SK-N-SH (cell line): ENCODE data around the gene ZNF559. TPM values are rescaled to one million over a fixed set of nuclear protein-coding genes. Genes with fewer than 3 reads are reported as not detected.

Source experiments
- CTCF ChIA-PET: fragments of 300-600, 350-600 bp; formaldehyde crosslinking; extraction: SDS; loops from one replicate; lab custom pipeline; 2021; lab: Yijun Ruan, JAX
- POLR2A ChIA-PET: fragments of 350-600 bp; sonication (Branson Sonifier 250); formaldehyde crosslinking; extraction: SDS; loops from one replicate; lab custom pipeline; 2020; ENCODE audit warnings: antibody characterized with exemption, inconsistent platforms; lab: Yijun Ruan, JAX
- DNase-seq: peaks from one replicate; pipeline ENCODE4 v3.0.0; 2012
- H2AFZ ChIP-seq: fragments of 200-600 bp; sonication (generic); 2 replicates; pipeline ENCODE4 v1.8.1; 2016; ENCODE audit warnings: antibody characterized with exemption, mild to moderate bottlenecking, low read depth
- H3F3A ChIP-seq: fragments of 200-600 bp; sonication (generic); replicated peaks from 2 replicates; pipeline ENCODE3; 2016; ENCODE audit warnings: antibody characterized with exemption, mild to moderate bottlenecking; ENCODE audit not compliant: insufficient read depth
- H3K27ac ChIP-seq, 2 experiments: fragments of 200-500 bp in 1 of 2; fragments of 200-600 bp in 1 of 2; sonication (Bioruptor generic) in 1 of 2; sonication (generic), shearing (Covaris generic) in 1 of 2; 2 replicates each; pipeline versions ENCODE4 v1.5.1 to v1.6.1; 2014 to 2016; ENCODE audit warnings: low read depth in 2 of 2, inconsistent platforms in 1 of 2, low read length in 1 of 2, mild to moderate bottlenecking in 1 of 2, mixed read lengths in 1 of 2
- H3K27me3 ChIP-seq: fragments of 200-600 bp; sonication (generic), shearing (Covaris generic); 2 replicates; pipeline ENCODE4 v1.6.1; 2016; ENCODE audit warnings: mixed run types; ENCODE audit not compliant: insufficient read depth
- H3K36me3 ChIP-seq, 2 experiments: fragments of 200-500 bp in 1 of 2; fragments of 200-600 bp in 1 of 2; sonication (Bioruptor generic) in 1 of 2; sonication (generic) in 1 of 2; replicated peaks in 1 of 2; 2 replicates each; pipeline versions ENCODE3 to v1.5.1; 2014 to 2016; ENCODE audit warnings: low read length in 1 of 2, mild to moderate bottlenecking in 1 of 2; ENCODE audit not compliant: insufficient read depth in 2 of 2, control insufficient read depth in 1 of 2
- H3K4me1 ChIP-seq, 2 experiments: fragments of 200-500 bp in 1 of 2; fragments of 200-600 bp in 1 of 2; sonication (Bioruptor generic) in 1 of 2; sonication (generic), shearing (Covaris generic) in 1 of 2; 2 replicates each; pipeline versions ENCODE4 v1.5.1 to v1.6.1; 2014 to 2016; ENCODE audit warnings: low read depth in 1 of 2, low read length in 1 of 2, mixed run types in 1 of 2; ENCODE audit not compliant: insufficient read depth in 2 of 2, control insufficient read depth in 1 of 2
- H3K4me2 ChIP-seq: fragments of 200-600 bp; sonication (generic), shearing (Covaris generic); 2 replicates; pipeline ENCODE4 v1.6.1; 2017; ENCODE audit warnings: mixed run types
- H3K4me3 ChIP-seq, 2 experiments: fragments of 200-500 bp in 1 of 2; fragments of 200-600 bp in 1 of 2; sonication (Bioruptor generic) in 1 of 2; sonication (generic), shearing (Covaris generic) in 1 of 2; 2 replicates each; pipeline versions ENCODE4 v1.5.1 to v1.8.1; 2014 to 2016; ENCODE audit warnings: low read depth in 2 of 2, inconsistent platforms in 1 of 2, low read length in 1 of 2, mild to moderate bottlenecking in 1 of 2, mixed read lengths in 1 of 2, moderate library complexity in 1 of 2
- H3K79me2 ChIP-seq: fragments of 200-600 bp; sonication (generic); 2 replicates; pipeline ENCODE4 v1.8.1; 2017; ENCODE audit warnings: mild to moderate bottlenecking; ENCODE audit not compliant: insufficient read depth
- H3K9ac ChIP-seq: fragments of 200-600 bp; sonication (generic); 2 replicates; pipeline ENCODE4 v1.6.1; 2017; ENCODE audit warnings: mixed run types
- H3K9me2 ChIP-seq: fragments of 200-600 bp; sonication (generic); 2 replicates; pipeline ENCODE4 v1.6.1; 2017; ENCODE audit warnings: mixed run types
- H3K9me3 ChIP-seq: fragments of 200-600 bp; sonication (generic); 2 replicates; pipeline ENCODE4 v1.6.1; 2017; ENCODE audit warnings: mixed run types, mild to moderate bottlenecking, moderate library complexity
- H4K20me1 ChIP-seq: fragments of 200-600 bp; sonication (generic); 2 replicates; pipeline ENCODE4 v1.6.1; 2017; ENCODE audit warnings: mild to moderate bottlenecking, mixed run types; ENCODE audit not compliant: insufficient read depth
- CHD2 ChIP-seq: fragments of 150-350 bp; IDR thresholded peaks from 2 replicates; pipeline ENCODE4 v1.6.1; 2018; ENCODE audit warnings: low read length; ENCODE audit not compliant: partially characterized antibody
- ELF1 ChIP-seq: IDR thresholded peaks from 2 replicates; pipeline ENCODE4 v1.4.0; 2012
- EP300 ChIP-seq, 2 experiments: IDR thresholded peaks; 2 replicates each; pipeline versions ENCODE4 v1.4.0 to v1.6.1; 2012; ENCODE audit warnings: borderline replicate concordance in 1 of 2, low read depth in 1 of 2, low read length in 1 of 2
- EZH2phosphoT487 ChIP-seq: fragments of 200-600 bp; sonication (generic); IDR thresholded peaks from 2 replicates; pipeline ENCODE4 v1.6.1; 2017; ENCODE audit warnings: low read depth, mixed run types, mild to moderate bottlenecking, antibody characterized with exemption, moderate library complexity, borderline replicate concordance
- FOXM1 ChIP-seq: IDR thresholded peaks from 2 replicates; pipeline ENCODE4 v1.4.0; 2012; ENCODE audit warnings: low read depth, mild to moderate bottlenecking
- GATA2 ChIP-seq: sonication (generic); formaldehyde crosslinking; IDR thresholded peaks from 2 replicates; pipeline ENCODE4 v1.5.0; 2020; ENCODE audit warnings: mild to moderate bottlenecking, missing genetic modification reagents
- JUND ChIP-seq: IDR thresholded peaks from 2 replicates; pipeline ENCODE4 v1.4.0; 2012
- POLR2AphosphoS5 ChIP-seq: IDR thresholded peaks from 2 replicates; pipeline ENCODE4 v1.6.1; 2012; ENCODE audit warnings: low read depth, low read length
- RCOR1 ChIP-seq: fragments of 150-350 bp; IDR thresholded peaks from 2 replicates; pipeline ENCODE4 v1.6.1; 2017; ENCODE audit warnings: antibody characterized with exemption, low read length
- RFX5 ChIP-seq: IDR thresholded peaks from 2 replicates; pipeline ENCODE4 v1.6.1; 2012; ENCODE audit warnings: mild to moderate bottlenecking, improper control_type of control experiment, low read length
- SIN3A ChIP-seq: IDR thresholded peaks from 2 replicates; pipeline ENCODE4 v1.6.1; 2012; ENCODE audit warnings: low read depth, mild to moderate bottlenecking, low read length, moderate library complexity, borderline replicate concordance
- SMC3 ChIP-seq: IDR thresholded peaks from 2 replicates; pipeline ENCODE4 v1.6.1; 2012; ENCODE audit warnings: low read depth, low read length, improper control_type of control experiment
- TCF12 ChIP-seq: IDR thresholded peaks from 2 replicates; pipeline ENCODE4 v1.4.0; 2012
- YY1 ChIP-seq: IDR thresholded peaks from 2 replicates; pipeline ENCODE4 v1.4.0; 2012; ENCODE audit warnings: low read depth, mild to moderate bottlenecking
- WGBS: methylation state at CpG from one replicate; pipeline ENCODE4 v1.1.6; 2017; ENCODE audit warnings: low lambda C conversion rate; 5-methylcytosine and 5-hydroxymethylcytosine counted together
- polyA plus RNA-seq, 3 experiments: library from polyadenylated mRNA; depleted of rRNA; stranded (reverse); fragments of >200 nt; gene quantifications; 2 replicates each; pipeline ENCODE4 v1.2.3, GENCODE V29; 2012
- TF ChIP-seq, protein P1 (sequence below): fragments of 150-350 bp; IDR thresholded peaks from 2 replicates; pipeline ENCODE4 v1.6.1; 2016; ENCODE audit warnings: mild to moderate bottlenecking, low read depth, low read length
- TF ChIP-seq, protein P2 (sequence below): IDR thresholded peaks from 2 replicates; pipeline ENCODE4 v1.6.1; 2012; ENCODE audit warnings: mild to moderate bottlenecking, low read depth, low read length, moderate library complexity
- TF ChIP-seq, protein P3 (sequence below): fragments of 150-350 bp; IDR thresholded peaks from 2 replicates; pipeline ENCODE4 v1.6.1; 2017; ENCODE audit warnings: antibody characterized with exemption, low read length, low read depth, borderline replicate concordance
- TF ChIP-seq, protein P4 (sequence below): IDR thresholded peaks from 2 replicates; pipeline ENCODE4 v1.4.0; 2012; ENCODE audit warnings: low read depth, borderline replicate concordance
- TF ChIP-seq, protein P5 (sequence below): fragments of 200-600 bp; sonication (generic); IDR thresholded peaks from 2 replicates; pipeline ENCODE4 v1.6.1; 2017; ENCODE audit warnings: antibody characterized with exemption, mild to moderate bottlenecking, moderate library complexity

Gene ZNF559
- polyA plus RNA-seq, 1 of the 3 experiments (the other 2 are of a cell fraction), result 10.4 TPM

DNA sequence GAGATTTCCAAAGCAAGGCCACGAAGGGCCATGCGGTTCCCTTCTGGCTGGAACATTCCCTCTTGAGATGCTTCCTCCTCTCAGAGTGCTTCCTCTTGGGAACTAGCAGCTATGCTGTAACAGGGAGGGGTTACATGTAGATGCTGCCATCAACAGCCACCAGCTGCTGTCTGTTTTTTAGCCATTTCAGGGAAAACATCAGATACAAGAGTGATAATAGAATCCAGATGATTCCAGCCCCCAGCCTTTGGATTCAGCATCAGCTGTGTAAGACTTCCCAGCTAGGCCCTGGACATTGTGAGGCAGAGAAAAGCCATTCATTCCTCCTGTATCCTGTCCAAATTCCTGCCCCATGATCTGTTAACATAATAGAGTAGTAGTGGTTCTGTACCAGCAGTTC lies 30.7 kb downstream of the ZNF559 start:
- no peaks in the 10 kb centered on the region for H3K9me2 ChIP-seq
- H3K4me1 ChIP-seq, result no peaks in the 10 kb centered on the region
- 63% methylated on average over 2 of the region's 2 CpGs for WGBS
- H3F3A ChIP-seq, result no peaks in the 10 kb centered on the region
- H2AFZ ChIP-seq, result no peak overlapping the region
- no peak overlapping the region for H3K4me2 ChIP-seq
- H3K79me2 ChIP-seq, result no peaks in the 10 kb centered on the region
- ChIA-PET CTCF (no interaction called here), POLR2A (no interaction called here)
- TF ChIP-seq TCF12 (no peak), YY1 (no peak), POLR2AphosphoS5 (no peak), SMC3 (no peak), ELF1 (no peak), RCOR1 (no peak), SIN3A (no peak), GATA2 (CRISPR knock-in tag) (no peak), EP300 (IDR thresholded peaks at IDR 0.05; ENCODE audit: borderline replicate concordance in 1 of 2, low read depth in 1 of 2, low read length in 1 of 2) (no peak), JUND (no peak), CHD2 (no peak), FOXM1 (no peak), EZH2phosphoT487 (no peak), RFX5 (no peak)
- TF ChIP-seq, protein P1, sequence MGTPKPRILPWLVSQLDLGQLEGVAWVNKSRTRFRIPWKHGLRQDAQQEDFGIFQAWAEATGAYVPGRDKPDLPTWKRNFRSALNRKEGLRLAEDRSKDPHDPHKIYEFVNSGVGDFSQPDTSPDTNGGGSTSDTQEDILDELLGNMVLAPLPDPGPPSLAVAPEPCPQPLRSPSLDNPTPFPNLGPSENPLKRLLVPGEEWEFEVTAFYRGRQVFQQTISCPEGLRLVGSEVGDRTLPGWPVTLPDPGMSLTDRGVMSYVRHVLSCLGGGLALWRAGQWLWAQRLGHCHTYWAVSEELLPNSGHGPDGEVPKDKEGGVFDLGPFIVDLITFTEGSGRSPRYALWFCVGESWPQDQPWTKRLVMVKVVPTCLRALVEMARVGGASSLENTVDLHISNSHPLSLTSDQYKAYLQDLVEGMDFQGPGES, result no peak
- TF ChIP-seq, protein P2, sequence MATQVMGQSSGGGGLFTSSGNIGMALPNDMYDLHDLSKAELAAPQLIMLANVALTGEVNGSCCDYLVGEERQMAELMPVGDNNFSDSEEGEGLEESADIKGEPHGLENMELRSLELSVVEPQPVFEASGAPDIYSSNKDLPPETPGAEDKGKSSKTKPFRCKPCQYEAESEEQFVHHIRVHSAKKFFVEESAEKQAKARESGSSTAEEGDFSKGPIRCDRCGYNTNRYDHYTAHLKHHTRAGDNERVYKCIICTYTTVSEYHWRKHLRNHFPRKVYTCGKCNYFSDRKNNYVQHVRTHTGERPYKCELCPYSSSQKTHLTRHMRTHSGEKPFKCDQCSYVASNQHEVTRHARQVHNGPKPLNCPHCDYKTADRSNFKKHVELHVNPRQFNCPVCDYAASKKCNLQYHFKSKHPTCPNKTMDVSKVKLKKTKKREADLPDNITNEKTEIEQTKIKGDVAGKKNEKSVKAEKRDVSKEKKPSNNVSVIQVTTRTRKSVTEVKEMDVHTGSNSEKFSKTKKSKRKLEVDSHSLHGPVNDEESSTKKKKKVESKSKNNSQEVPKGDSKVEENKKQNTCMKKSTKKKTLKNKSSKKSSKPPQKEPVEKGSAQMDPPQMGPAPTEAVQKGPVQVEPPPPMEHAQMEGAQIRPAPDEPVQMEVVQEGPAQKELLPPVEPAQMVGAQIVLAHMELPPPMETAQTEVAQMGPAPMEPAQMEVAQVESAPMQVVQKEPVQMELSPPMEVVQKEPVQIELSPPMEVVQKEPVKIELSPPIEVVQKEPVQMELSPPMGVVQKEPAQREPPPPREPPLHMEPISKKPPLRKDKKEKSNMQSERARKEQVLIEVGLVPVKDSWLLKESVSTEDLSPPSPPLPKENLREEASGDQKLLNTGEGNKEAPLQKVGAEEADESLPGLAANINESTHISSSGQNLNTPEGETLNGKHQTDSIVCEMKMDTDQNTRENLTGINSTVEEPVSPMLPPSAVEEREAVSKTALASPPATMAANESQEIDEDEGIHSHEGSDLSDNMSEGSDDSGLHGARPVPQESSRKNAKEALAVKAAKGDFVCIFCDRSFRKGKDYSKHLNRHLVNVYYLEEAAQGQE, result no peak
- TF ChIP-seq, protein P3, sequence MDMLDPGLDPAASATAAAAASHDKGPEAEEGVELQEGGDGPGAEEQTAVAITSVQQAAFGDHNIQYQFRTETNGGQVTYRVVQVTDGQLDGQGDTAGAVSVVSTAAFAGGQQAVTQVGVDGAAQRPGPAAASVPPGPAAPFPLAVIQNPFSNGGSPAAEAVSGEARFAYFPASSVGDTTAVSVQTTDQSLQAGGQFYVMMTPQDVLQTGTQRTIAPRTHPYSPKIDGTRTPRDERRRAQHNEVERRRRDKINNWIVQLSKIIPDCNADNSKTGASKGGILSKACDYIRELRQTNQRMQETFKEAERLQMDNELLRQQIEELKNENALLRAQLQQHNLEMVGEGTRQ, result no peak
- TF ChIP-seq, protein P4, sequence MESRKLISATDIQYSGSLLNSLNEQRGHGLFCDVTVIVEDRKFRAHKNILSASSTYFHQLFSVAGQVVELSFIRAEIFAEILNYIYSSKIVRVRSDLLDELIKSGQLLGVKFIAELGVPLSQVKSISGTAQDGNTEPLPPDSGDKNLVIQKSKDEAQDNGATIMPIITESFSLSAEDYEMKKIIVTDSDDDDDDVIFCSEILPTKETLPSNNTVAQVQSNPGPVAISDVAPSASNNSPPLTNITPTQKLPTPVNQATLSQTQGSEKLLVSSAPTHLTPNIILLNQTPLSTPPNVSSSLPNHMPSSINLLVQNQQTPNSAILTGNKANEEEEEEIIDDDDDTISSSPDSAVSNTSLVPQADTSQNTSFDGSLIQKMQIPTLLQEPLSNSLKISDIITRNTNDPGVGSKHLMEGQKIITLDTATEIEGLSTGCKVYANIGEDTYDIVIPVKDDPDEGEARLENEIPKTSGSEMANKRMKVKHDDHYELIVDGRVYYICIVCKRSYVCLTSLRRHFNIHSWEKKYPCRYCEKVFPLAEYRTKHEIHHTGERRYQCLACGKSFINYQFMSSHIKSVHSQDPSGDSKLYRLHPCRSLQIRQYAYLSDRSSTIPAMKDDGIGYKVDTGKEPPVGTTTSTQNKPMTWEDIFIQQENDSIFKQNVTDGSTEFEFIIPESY, result no peak
- TF ChIP-seq, protein P5, sequence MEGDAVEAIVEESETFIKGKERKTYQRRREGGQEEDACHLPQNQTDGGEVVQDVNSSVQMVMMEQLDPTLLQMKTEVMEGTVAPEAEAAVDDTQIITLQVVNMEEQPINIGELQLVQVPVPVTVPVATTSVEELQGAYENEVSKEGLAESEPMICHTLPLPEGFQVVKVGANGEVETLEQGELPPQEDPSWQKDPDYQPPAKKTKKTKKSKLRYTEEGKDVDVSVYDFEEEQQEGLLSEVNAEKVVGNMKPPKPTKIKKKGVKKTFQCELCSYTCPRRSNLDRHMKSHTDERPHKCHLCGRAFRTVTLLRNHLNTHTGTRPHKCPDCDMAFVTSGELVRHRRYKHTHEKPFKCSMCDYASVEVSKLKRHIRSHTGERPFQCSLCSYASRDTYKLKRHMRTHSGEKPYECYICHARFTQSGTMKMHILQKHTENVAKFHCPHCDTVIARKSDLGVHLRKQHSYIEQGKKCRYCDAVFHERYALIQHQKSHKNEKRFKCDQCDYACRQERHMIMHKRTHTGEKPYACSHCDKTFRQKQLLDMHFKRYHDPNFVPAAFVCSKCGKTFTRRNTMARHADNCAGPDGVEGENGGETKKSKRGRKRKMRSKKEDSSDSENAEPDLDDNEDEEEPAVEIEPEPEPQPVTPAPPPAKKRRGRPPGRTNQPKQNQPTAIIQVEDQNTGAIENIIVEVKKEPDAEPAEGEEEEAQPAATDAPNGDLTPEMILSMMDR, result no peak
- DNase-seq, result peak; percentile 50
- no peaks in the 10 kb centered on the region for H4K20me1 ChIP-seq
- no peak overlapping the region for H3K4me3 ChIP-seq
- H3K27ac ChIP-seq, result no peak overlapping the region
- H3K9ac ChIP-seq, result no peak overlapping the region
- peaks cover 0 to 24% of the 10 kb centered on the region in 2 experiments for H3K36me3 ChIP-seq
- H3K9me3 ChIP-seq, result peaks cover 10% of the 10 kb centered on the region; the same call in 1 of the 2 replicates
- no peaks in the 10 kb centered on the region for H3K27me3 ChIP-seq
